Measurements from ENCODE around the gene TBC1D22A.

Gene TBC1D22A

GRCh38 chr22:47171441-47172221 lies 409.2 kb downstream of the TBC1D22A start:
- no peak for DNase-seq (ENCODE audit: low spot score)

- no peak for DNase-seq (ENCODE audit: low spot score)
Observed at GRCh38 chr22:47172771-47173534, 410.5 kb downstream of the TBC1D22A start.

GRCh38 chr22:47173535-47174021 lies 411.1 kb downstream of the TBC1D22A start:
- no peak for DNase-seq (ENCODE audit: low spot score)

- no peak for DNase-seq (ENCODE audit: low spot score)
Observed at GRCh38 chr22:47174096-47174495, 411.6 kb downstream of the TBC1D22A start.

GRCh38 chr22:47174671-47175112 lies 412.2 kb downstream of the TBC1D22A start:
- DNase-seq (ENCODE audit: low spot score): no peak

- no peak for DNase-seq (ENCODE audit: low spot score)
Observed at GRCh38 chr22:47175151-47176025, 412.9 kb downstream of the TBC1D22A start.

- no peak for DNase-seq (ENCODE audit: low spot score)
Observed at GRCh38 chr22:47176026-47176389, 413.6 kb downstream of the TBC1D22A start.

GRCh38 chr22:47176573-47177333 lies 414.3 kb downstream of the TBC1D22A start:
- no peak for DNase-seq (ENCODE audit: low spot score)

- no peak for DNase-seq (ENCODE audit: low spot score)
Observed at GRCh38 chr22:47177334-47177815, 414.9 kb downstream of the TBC1D22A start.

- DNase-seq (ENCODE audit: low spot score): no peak
Observed at GRCh38 chr22:47178339-47178738, 415.9 kb downstream of the TBC1D22A start.

GRCh38 chr22:47180796-47181195 lies 418.3 kb downstream of the TBC1D22A start:
- DNase-seq (ENCODE audit: low spot score): no peak

- no peak for DNase-seq (ENCODE audit: low spot score)
Observed at GRCh38 chr22:47187176-47187957, 424.9 kb downstream of the TBC1D22A start.

GRCh38 chr22:47188261-47189055 lies 426.0 kb downstream of the TBC1D22A start:
- no peak for DNase-seq (ENCODE audit: low spot score)

GRCh38 chr22:47189056-47189916 lies 426.8 kb downstream of the TBC1D22A start:
- no peak for DNase-seq (ENCODE audit: low spot score)

- DNase-seq (ENCODE audit: low spot score): no peak
Observed at GRCh38 chr22:47190276-47190956, 428.0 kb downstream of the TBC1D22A start.

- DNase-seq (ENCODE audit: low spot score): no peak
Observed at GRCh38 chr22:47190957-47191670, 428.7 kb downstream of the TBC1D22A start.

Measured in kidney capillary endothelial cell (primary cell).